Mesodermal cell (in vitro differentiated cells): ENCODE measurements around the gene CAPN14.
"Not testable (repeated sequence)": the region's sequence is repeated elsewhere in the genome, so short reads cannot be mapped to it uniquely, and the experiment has no call there.

ENCODE experiments used
- H3K27ac ChIP-seq: 2 replicates; pipeline ENCODE4 v1.7.0; 2013; ENCODE audit warnings: mild to moderate bottlenecking, low read depth, low read length, moderate library complexity; ENCODE audit not compliant: severe bottlenecking
- H3K36me3 ChIP-seq: 2 replicates; pipeline ENCODE4 v1.7.1; 2013; ENCODE audit warnings: mild to moderate bottlenecking, low read length, moderate library complexity; ENCODE audit not compliant: control insufficient read depth, insufficient read depth
- H3K4me1 ChIP-seq: one replicate; pipeline ENCODE4 v1.7.1; 2013; ENCODE audit warnings: mild to moderate bottlenecking, low read length; ENCODE audit not compliant: insufficient read depth, control insufficient read depth, poor library complexity, severe bottlenecking
- H3K4me3 ChIP-seq: 2 replicates; pipeline ENCODE4 v1.7.0; 2013; ENCODE audit warnings: low read length, control low read depth, mild to moderate bottlenecking; ENCODE audit not compliant: insufficient read depth, poor library complexity, severe bottlenecking; ENCODE audit errors: extremely low read depth
- H3K9me3 ChIP-seq: 2 replicates; pipeline ENCODE4 v1.7.1; 2013; ENCODE audit warnings: mild to moderate bottlenecking, low read length, moderate library complexity; ENCODE audit not compliant: control insufficient read depth
- WGBS, 2 experiments: methylation state at CpG; one replicate each; pipeline ENCODE4 v1.1.5; 2013; ENCODE audit warnings: missing lambda C conversion rate in 2 of 2; ENCODE audit not compliant: insufficient coverage in 2 of 2; 5-methylcytosine and 5-hydroxymethylcytosine counted together

The CAPN14 gene

GRCh38 chr2:31193806-31194205 lies 23.5 kb downstream of the CAPN14 start:
- Histone ChIP-seq H3K4me1 (no peaks in the 10 kb centered on the region), H3K4me3 (no peak overlapping the region), H3K27ac (no peak overlapping the region), H3K9me3 (no peaks in the 10 kb centered on the region), H3K36me3 (no peaks in the 10 kb centered on the region)
- WGBS, 2 experiments: 93 to 100% methylated on average over 3 to 4 of the region's 4 CpGs

- Histone ChIP-seq H3K4me1 (no peaks in the 10 kb centered on the region), H3K9me3 (no peaks in the 10 kb centered on the region)
Measured at GRCh38 chr2:31192851-31193392, 24.4 kb downstream of the CAPN14 start.

GRCh38 chr2:31192396-31192795 lies 24.9 kb downstream of the CAPN14 start:
- H3K9me3 ChIP-seq: no peaks in the 10 kb centered on the region
- no peaks in the 10 kb centered on the region for H3K4me1 ChIP-seq
- 100% methylated on average over 1 to 2 of the region's 2 CpGs for WGBS, 2 experiments
- no peak overlapping the region for H3K4me3 ChIP-seq
- no peaks in the 10 kb centered on the region for H3K36me3 ChIP-seq
- H3K27ac ChIP-seq: no peak overlapping the region

More at GRCh38 chr2:31192851-31193392, 24.4 kb downstream of the CAPN14 start:
- 83 to 93% methylated on average over 10 to 12 of the region's 12 CpGs for WGBS, 2 experiments
- Histone ChIP-seq H3K36me3 (no peaks in the 10 kb centered on the region), H3K27ac (no peak overlapping the region), H3K4me3 (no peak overlapping the region)

GRCh38 chr2:31191931-31192330 lies 25.4 kb downstream of the CAPN14 start:
- Histone ChIP-seq H3K36me3 (no peaks in the 10 kb centered on the region), H3K9me3 (no peaks in the 10 kb centered on the region), H3K4me3 (no peak overlapping the region), H3K4me1 (no peaks in the 10 kb centered on the region), H3K27ac (no peak overlapping the region)
- WGBS, 2 experiments: 89 to 94% methylated on average over 9 to 11 of the region's 11 CpGs

- whole genome bisulfite sequencing, 2 experiments: 80% methylated on average over 1 of the region's 1 CpG; no CpG with 5 or more reads in 1 of the 2 experiments
- Histone ChIP-seq H3K4me1 (no peaks in the 10 kb centered on the region), H3K4me3 (no peak overlapping the region), H3K9me3 (no peaks in the 10 kb centered on the region), H3K27ac (no peak overlapping the region), H3K36me3 (no peaks in the 10 kb centered on the region)
Measured at GRCh38 chr2:31190188-31190587, 27.1 kb downstream of the CAPN14 start.

- Histone ChIP-seq H3K4me1 (no peaks in the 10 kb centered on the region), H3K4me3 (no peak overlapping the region), H3K36me3 (no peaks in the 10 kb centered on the region), H3K9me3 (no peaks in the 10 kb centered on the region), H3K27ac (no peak overlapping the region)
- WGBS, 2 experiments: 89 to 93% methylated on average over 4 of the region's 4 CpGs
Measured at GRCh38 chr2:31189141-31189540, 28.2 kb downstream of the CAPN14 start.

GRCh38 chr2:31188131-31188530 lies 29.2 kb downstream of the CAPN14 start:
- no peaks in the 10 kb centered on the region for H3K9me3 ChIP-seq
- 58 to 75% methylated on average over 5 of the region's 5 CpGs for WGBS, 2 experiments

GRCh38 chr2:31187166-31187565 lies 30.1 kb downstream of the CAPN14 start:
- H3K36me3 ChIP-seq: no peaks in the 10 kb centered on the region
- no peaks in the 10 kb centered on the region for H3K9me3 ChIP-seq
- no peaks in the 10 kb centered on the region for H3K4me1 ChIP-seq
- H3K4me3 ChIP-seq: no peak overlapping the region
- WGBS, 2 experiments: 80 to 94% methylated on average over 2 of the region's 4 CpGs
- H3K27ac ChIP-seq: no peak overlapping the region

More at GRCh38 chr2:31188131-31188530, 29.2 kb downstream of the CAPN14 start:
- Histone ChIP-seq H3K4me1 (no peaks in the 10 kb centered on the region), H3K36me3 (no peaks in the 10 kb centered on the region), H3K27ac (no peak overlapping the region), H3K4me3 (no peak overlapping the region)

GRCh38 chr2:31183973-31184372 lies 33.3 kb downstream of the CAPN14 start:
- H3K36me3 ChIP-seq, H3K9me3 ChIP-seq, H3K4me3 ChIP-seq, H3K27ac ChIP-seq, H3K4me1 ChIP-seq: not testable (repeated sequence)
- WGBS, 2 experiments: 70 to 77% methylated on average over 7 of the region's 7 CpGs

GRCh38 chr2:31176742-31177141 lies 40.6 kb downstream of the CAPN14 start:
- Histone ChIP-seq H3K4me3 (no peak overlapping the region), H3K36me3 (no peaks in the 10 kb centered on the region), H3K9me3 (no peaks in the 10 kb centered on the region), H3K4me1 (no peaks in the 10 kb centered on the region), H3K27ac (no peak overlapping the region)
- WGBS, 2 experiments: 84 to 90% methylated on average over 8 to 9 of the region's 10 CpGs

- Histone ChIP-seq H3K36me3 (no peaks in the 10 kb centered on the region), H3K4me3 (no peak overlapping the region), H3K4me1 (no peaks in the 10 kb centered on the region), H3K27ac (no peak overlapping the region), H3K9me3 (no peaks in the 10 kb centered on the region)
- WGBS, 2 experiments: 72 to 84% methylated on average over 4 of the region's 4 CpGs
Measured at GRCh38 chr2:31171142-31171541, 46.2 kb downstream of the CAPN14 start.
